IPS-NIHi11 (cell line): ENCODE results near the gene PCDH9.

Experiments used
- DNase-seq: peaks from one replicate; pipeline ENCODE4 v3.0.0; 2012; ENCODE audit warnings: mixed read lengths, low spot score

PCDH9 gene

DNA sequence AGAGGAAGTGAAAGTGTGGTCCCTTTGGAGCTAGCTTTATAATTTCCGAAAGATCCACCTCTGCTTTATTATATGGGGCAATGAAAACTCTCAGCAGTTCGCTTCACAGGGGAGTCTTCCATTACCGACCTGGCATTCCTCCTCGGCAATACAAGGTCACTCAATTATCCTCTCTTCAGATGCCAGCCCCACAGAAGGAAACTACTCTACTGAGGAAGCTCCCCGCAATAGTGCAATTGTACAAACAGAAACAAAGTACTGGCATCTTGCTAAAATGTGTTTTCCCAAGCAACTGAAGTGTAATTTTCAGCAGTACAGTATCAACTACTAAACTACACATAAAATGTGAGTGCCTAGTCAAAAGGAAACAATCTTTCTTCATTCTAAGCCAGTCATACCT, 702.0 kb downstream of the PCDH9 start:
- DNase-seq, result no peak

DNA sequence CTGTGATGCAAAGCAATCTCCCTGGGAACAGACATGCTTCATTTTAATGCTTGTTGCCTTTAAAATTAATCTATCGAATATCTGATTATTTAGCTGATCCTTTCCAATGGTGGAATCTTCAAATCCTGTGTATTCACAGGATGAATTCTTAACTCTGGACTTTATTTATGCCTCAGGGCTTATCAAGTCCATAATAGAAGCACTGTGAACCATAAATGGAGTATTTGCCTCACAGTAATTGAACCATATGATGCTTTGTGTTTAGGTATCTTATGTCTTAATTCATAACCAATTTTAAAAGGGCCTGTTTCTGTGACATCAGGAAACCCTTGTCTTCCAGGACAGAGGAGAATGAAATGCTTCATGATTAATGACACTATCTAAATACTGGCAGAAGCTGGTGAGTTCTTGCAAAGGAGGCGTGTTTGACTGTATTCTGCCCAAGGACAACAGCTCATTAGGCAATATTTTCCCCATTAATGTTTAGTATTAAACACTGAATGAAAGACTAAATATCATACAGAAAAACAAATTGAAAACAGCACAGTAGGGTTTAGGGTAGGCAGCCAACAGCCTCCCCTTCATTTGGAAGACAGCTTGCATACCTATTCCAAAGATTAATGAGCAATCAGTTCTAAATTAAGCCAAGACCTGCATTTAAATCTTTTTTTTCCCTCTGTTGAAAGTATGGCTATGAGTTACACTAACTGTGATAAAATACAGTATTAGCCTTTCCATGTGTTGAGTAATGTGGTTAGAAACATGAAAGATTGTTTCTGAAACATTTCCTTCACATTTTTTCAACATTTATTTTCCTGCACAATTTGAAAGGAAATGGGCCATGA, 709.4 kb downstream of the PCDH9 start:
- DNase-seq, result no peak

DNA sequence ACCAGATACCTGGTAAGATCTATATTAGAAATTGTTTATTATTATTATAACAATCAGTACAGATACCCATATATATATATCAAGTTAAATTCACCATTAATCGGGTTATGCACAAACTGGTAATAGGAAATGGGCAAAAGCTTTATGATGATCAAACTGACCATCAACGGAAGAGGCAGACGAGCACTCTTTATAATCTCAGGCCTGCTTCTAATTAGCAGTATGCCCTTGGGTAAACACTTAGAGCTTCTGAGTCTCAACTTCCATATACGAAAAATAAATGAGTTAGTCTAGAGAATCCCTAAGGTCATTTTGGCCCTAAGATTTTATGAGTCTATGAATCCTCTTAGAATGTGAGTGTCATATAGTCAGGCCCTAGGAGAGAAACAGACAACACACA, 710.9 kb downstream of the PCDH9 start:
- no peak for DNase-seq

DNA sequence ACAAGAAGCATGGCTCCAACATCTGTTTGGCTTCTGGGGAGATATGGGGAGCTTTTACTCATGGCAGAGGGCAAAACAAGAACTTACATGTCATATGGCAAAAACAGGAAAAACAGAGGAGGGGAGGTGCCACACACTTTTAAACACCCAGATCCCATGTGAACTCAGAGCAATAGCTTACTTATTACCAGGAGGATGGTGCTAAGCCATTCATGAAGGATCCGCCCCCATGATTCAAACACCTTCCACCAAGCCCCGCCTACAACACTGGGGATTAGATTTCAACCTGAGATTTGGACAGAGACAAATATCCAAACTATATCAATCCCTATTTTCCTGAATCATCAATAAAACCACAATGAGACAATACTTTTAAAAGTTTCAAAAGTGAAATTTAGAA, 712.1 kb downstream of the PCDH9 start:
- no peak for DNase-seq

DNA sequence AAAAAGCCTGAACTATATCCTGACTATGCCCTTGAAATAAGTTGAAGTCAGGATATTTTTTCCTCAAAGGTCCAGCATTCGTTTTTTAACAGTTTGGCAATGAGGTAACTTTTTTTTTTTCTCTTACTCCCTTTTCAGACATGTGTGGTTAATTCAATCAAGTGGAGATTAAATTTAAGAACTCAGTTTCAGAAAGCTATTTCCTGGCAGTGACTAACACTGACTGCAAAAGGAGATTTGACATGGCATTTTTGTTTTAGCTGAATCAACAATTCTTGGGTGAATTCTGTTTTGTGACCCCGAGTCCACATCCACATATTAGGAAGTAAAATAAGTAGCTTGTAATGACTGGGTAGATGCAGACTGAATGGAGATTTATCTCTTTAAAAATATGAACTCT, 716.4 kb downstream of the PCDH9 start:
- no peak for DNase-seq

DNA sequence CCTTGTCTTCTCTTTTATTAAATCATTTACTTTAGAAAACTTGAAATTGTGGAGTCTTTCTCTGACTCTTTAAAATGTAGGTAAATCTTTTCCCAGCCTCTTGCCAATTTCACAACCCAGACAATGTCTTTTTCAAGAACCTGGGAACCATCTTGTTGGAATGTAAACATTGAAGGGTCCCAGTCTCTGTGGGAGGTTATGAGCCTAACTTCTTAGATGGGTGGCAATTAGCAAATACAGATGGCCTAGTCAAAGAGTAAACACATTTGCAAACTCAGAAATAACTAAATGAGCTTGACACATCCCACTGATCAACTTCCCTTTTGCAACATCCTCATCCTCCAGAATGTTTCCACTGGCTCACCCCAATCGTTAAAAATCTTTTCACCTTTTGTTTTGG, 721.0 kb downstream of the PCDH9 start:
- DNase-seq, result no peak

DNA sequence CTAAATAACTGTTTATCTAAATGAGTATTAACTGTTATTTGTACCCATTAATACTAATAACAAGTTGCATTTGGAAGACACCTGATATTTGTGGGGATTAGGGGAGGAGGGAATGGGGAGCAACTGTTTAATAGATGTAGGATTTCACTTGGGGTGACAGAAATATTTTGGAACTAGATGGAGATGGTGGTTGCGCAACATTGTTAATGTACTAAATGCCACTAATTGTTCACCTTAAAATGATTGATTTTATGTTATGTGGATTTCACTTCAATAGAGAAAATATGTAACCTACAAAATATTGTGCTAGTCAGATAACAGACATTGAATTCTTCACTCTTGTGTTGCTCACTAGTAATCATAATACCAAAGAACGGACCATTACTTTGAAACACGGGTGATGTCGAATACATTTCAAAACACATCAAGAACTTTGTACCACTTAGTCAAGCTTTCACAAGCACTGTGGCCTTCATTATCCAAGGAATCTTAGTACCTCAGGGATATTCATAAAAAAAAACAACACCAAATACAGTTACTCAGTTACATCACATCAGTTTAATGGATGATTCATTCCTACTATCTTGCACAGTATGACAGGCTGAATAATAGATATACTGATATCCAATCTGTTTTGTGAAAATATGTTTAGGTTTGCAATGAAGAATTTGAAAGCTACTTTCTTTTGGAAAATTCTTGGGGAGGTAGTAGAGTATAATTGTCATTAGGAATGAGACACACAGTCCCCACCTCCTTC, 721.8 kb downstream of the PCDH9 start:
- no peak for DNase-seq

DNA sequence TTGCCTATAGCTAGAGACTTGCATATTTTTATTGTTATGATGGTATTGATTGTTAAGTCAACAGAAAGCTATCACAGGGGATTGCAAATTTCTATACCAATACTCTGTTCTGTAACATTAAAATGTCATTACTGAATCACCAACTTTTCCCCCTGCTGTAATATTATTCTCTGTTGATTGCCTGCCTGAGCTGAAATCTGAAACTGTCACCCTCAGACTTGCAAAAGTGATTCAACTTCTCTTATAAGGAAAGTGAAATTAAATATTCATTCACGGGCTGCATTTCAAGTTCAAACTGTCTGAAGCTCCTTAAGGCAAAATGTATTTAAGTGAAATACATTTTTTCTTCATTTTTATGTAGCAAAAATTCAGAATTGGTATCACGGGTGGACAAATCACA, 723.2 kb downstream of the PCDH9 start:
- no peak for DNase-seq

DNA sequence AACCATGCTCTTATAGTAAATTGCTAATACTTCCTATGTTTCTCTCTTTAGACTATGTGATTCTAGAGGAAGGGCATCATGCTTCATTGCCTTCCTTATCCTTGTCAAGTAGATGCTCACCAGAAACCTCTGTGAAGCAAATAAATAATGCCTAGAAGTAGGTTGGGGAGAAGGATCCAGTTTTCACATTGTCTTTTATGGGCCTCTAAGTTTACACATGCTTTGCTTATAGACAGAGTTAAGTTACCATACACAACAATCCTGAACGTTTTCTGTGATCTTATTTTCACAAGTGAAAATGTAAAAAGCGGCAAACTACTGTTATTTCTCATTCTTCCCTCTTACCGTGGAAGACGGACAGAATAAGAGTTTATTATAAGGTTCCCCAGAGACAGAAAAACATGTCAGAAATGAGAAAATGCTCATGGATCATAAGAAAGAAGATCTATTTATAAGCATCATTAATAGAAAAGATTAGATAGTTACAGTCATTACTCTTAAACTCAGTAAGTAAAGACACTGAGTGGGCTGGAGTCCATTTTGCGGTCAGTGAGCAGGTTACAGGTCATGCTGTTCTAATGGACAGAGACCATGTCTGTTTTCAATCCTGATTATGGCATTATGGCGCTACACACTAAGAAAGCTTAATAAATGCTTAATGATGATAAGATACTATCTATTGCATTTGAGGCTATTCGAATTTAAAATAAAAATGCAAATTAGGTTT, 723.9 kb downstream of the PCDH9 start:
- DNase-seq, result no peak

DNA sequence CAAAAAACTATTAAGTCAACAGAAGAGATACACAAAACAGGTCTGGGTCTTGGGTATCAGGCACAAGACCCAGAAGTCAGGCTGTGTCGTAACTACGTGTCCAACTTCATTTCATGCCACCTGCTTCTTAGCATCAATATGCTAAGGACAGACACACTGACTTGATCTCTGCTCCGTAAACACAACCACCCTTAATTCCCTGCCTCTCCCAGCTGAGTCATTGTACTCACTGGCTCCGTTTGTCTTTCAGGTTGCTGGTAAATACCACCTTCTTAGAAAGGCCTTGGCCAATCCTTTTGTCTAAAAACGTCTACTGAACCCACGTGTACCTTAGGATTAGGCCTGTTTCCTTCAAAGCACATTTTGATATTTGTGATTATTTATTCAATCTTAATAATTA, 726.2 kb downstream of the PCDH9 start:
- DNase-seq, result peak; percentile 9

DNA sequence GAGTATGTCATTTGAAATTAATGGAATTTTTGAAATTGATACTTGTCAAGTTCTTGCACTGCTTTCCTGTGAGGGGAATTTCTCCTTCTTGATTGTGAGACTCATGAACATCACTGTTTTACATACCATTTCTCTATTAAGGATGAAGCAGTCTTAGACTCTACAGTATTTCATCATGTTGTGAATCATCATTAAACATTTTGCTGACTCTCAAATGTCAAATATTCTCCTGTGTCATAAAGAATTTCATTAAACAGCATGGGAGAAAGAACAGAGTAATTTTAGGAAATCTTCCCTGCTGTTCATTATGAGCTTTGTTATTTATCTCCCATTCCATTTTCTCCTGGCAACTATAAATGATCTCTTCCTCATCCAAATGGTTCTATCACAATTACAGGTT, 729.0 kb downstream of the PCDH9 start:
- DNase-seq, result no peak

DNA sequence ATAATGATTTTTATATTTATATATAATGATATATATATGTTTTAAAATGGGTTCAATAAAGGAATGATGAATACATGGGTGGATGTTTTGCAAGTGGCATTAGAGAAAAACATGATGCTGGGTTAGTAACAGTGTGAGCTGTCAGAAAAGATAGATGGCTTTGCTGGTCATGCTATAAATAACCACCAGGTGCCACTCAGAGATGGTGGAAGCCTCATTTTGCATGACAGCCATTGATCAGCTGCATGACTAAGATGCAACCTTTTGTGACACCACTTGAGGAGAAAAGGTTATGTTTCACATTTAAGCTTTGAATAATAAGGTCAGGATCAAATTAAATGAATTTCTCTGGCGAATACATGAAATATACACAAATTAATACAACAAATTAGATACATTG, 737.7 kb downstream of the PCDH9 start:
- DNase-seq, result peak; percentile 20

DNA sequence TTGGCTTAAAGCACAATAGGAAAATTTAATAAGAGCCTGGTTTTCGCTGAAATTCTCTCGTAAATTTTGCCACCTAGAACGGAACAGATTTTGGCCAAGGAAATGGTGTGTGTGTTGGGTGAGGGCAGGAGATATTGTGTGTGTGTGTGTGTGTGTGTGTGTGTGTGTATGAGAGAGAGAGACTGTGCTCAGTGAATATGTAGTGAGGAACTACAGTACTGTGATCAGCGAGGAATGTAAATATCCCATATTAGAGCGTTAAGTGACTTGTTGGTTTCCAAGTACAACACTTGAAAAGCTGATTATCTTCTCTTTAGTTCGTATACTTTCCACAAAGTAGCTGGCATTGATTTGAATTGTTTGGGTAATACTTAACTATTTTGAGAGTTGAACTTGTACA, 738.9 kb downstream of the PCDH9 start:
- DNase-seq, result no peak

DNA sequence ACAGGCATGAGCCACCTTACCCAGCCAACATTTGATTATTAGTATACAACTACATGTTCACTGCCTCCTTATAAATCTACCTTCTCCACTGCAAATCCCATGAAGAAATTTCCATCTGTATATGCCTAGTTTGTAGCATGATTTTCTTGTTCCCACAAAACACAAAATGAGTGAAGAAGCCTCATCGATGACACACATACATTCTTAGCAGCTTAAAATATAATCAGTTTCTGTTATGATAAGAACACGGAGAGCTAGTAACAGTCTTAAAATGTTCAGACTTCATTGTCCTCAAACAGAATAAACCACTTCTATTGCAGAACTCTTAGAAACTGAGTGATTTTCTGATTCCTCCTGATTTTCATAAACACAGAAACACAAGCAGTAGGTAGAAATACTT, 740.5 kb downstream of the PCDH9 start:
- DNase-seq, result no peak

DNA sequence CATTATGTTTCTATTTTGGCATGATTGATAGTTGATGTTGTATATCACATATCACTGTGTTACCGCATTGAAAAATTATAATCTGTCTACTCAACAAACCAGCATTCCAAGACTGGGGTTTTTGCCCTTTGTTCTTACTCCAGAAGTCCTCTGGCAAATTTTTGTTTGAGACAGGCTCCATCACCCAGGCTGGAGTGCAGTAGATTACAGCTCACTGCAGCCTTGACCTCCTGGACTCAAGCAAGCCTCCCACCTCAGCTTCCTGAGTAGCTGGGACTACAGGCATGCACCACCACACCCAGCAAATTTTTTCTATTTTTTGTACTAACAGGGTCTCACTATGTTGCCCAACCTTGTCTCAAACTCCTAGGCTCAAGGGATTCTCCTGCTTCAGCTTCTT, 741.0 kb downstream of the PCDH9 start:
- DNase-seq, result no peak

DNA sequence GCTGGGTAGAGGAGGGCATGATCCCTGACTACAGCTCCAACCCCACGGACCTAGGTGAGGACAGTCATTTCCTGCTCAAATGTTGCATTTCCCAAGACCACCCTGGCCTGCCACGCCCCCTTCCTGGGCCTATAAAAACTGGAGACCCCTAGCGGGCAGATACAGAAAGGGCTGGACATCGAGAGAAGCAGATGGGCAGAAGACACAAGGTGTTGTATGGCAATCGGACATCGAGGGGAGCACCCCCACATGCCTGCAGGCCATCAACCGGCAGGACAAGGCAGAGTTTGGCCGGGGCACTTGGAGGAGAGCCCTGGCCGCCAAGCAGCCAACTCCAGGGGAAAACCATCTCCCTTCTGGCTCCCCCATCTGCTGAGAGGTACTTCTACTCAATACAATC, 746.4 kb downstream of the PCDH9 start:
- no peak for DNase-seq

DNA sequence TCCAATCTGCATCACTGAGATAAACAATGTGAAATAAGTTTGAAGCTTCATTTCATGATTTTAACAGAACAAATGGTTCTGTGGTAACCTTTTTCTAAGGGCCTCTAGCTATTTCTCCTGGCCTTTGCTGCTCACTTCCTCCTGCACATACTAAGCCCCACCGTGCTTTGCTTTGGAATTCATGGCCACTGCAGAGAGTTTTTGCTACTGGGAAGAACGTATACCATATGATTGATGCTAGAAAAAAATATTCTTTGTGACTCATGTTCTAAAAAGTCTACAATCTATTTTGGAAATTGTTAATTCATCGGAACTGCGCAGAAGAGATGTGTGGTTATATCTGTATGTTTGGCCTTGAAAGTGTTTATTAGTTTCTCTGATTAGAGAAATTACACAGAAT, 747.3 kb downstream of the PCDH9 start:
- no peak for DNase-seq

DNA sequence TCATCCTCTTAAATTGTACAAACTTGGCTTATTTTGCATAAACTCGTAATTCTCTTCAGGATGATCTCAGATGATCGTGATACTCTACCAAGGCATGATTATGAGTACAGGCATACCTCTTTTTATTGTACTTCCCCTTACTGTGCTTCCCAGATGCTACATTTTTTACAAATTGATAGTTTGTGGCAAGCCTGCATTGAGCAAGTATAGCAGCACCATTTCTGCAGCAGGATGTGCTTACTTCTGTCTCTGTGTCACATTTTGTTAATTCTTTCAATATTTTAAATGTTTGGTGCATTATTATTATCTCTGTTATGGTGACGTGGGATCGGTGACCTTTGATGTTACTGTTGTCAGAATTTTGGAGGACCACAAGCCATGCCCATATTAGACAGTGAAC, 752.3 kb downstream of the PCDH9 start:
- no peak for DNase-seq

DNA sequence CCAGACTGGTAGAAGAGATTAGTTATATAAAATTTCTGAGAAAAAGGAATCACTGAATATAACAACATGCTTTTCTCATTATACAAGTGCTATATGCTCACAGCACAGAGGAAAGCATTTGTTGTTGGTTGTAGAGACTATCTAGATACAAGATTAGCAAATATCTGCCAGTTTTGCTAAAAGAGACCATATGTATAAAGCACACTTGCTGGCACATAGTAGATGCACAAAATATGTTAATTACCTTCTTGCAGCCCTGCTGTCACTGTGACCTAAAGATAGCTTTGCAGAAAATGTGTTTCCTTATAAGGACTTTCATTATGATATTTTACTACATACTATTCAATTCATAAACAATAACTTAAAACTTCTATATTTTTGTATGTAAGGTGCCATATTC, 755.1 kb downstream of the PCDH9 start:
- DNase-seq, result no peak

DNA sequence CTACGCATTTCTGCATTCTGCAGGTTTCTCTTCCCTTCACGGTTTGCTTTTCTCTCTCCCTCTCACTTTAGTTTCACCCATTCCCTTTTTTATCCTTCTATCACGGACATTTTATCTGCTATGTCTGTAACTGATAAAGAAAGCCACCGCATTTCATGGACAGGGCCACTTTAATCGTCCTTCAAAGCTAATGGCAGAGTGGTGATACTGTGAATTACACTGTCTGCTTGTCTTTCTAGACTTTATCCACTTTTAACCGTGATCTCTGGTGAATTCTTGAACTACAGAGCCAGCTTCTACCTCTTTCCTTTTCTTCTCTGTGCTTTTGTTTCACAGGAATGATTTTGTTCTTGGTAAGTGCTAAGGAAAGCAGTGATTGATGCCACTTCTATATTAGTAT, 760.4 kb downstream of the PCDH9 start:
- no peak for DNase-seq

DNA sequence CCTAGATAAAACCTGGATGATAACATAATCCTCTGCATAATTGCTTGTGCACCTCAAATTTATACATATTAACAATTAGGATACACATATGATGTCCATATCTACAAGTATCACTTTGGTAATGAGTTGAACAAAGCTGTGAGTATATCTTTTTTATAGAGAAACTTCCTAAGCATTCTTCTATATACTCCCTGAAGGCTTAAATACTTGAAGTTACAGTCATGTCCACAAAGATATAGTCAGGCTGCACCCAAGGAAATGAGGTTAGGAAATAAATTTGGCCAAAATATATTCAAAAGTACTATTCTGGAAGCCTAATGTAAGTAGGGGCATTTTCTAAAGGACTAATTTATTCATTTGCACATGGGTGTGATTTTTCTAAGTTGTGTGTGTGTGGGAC, 761.5 kb downstream of the PCDH9 start:
- DNase-seq, result no peak

DNA sequence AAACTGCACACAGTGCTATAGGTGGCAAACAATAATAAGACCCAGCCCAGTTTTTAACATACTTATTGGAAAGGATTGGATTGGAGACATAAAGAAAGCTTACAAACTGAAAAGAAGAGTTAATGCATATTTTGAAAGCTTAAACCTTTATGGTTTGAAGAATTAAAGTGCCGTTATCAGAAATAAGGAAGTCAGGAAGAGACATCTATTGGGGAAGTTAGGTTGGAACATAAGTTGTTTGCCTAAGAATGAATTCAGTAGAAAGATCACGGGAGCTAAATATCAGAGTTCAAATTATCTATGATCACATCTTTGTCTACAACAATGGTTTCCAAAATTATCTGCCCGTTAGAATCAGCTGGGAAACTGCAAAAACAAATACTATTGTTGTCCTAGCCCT, 767.9 kb downstream of the PCDH9 start:
- DNase-seq, result no peak

DNA sequence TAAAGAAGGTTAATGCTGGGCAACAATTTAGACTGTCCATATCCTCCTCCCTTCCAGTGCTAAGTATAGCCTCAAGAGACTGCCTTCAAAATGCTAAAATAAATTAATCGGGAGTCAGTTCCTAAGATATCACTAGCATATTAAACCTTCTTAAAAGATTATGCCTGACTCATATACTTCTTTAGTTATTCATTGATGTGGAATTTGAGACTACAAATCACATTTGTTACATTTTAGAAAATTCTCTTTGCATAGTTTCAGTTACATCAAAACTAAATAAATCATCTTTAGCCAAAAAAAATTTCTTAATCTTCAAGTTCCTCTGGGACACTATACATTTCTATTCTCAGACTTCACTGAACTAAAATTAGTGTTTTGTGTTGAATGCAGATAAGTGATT, 769.1 kb downstream of the PCDH9 start:
- no peak for DNase-seq
